HepG2 (cell line): ENCODE measurements around the gene ZFPM1. TPM values are rescaled to one million over a fixed set of nuclear protein-coding genes. Genes with fewer than 3 reads are reported as not detected.

ENCODE experiments used
- ARID2 ChIP-seq: sonication (generic); formaldehyde crosslinking; IDR thresholded peaks from 2 replicates; pipeline ENCODE4 v1.8.1; 2022; ENCODE audit warnings: mild to moderate bottlenecking, missing genetic modification reagents, borderline replicate concordance
- IRX3 ChIP-seq: sonication (generic); formaldehyde crosslinking; IDR thresholded peaks from 2 replicates; pipeline ENCODE4 v1.8.1; 2023; ENCODE audit warnings: mild to moderate bottlenecking, low read depth, missing genetic modification reagents, borderline replicate concordance
- KDM4B ChIP-seq: sonication (generic); formaldehyde crosslinking; IDR thresholded peaks from 2 replicates; pipeline ENCODE4 v1.4.0; 2020; ENCODE audit warnings: missing genetic modification reagents
- PHB2 ChIP-seq: fragments of 450-650 bp; IDR thresholded peaks from 2 replicates; pipeline ENCODE4 v1.6.1; 2018; ENCODE audit not compliant: partially characterized antibody
- RELA ChIP-seq: sonication (generic); formaldehyde crosslinking; IDR thresholded peaks from 2 replicates; pipeline ENCODE4 v1.4.0; 2020; ENCODE audit warnings: missing genetic modification reagents
- UBTF ChIP-seq: sonication (generic); formaldehyde crosslinking; IDR thresholded peaks from 2 replicates; pipeline ENCODE4 v1.4.0; 2020; ENCODE audit warnings: mild to moderate bottlenecking, missing genetic modification reagents
- ZBTB33 ChIP-seq: sonication (generic); formaldehyde crosslinking; IDR thresholded peaks from 2 replicates; pipeline ENCODE4 v1.4.0; 2020; ENCODE audit warnings: missing genetic modification reagents
- ZGPAT ChIP-seq: IDR thresholded peaks from 2 replicates; pipeline ENCODE4 v1.6.1; 2016; ENCODE audit warnings: mild to moderate bottlenecking
- ZKSCAN8 ChIP-seq: IDR thresholded peaks from 2 replicates; pipeline ENCODE4 v1.6.1; 2016; ENCODE audit warnings: borderline replicate concordance, missing genetic modification reagents, missing compliant biosample characterization
- ZMAT3 ChIP-seq: sonication (generic); formaldehyde crosslinking; conservative IDR thresholded peaks from 2 replicates; pipeline ENCODE4 v1.7.0; 2021; ENCODE audit warnings: missing genetic modification reagents
- ZNF12 ChIP-seq: sonication (generic); formaldehyde crosslinking; IDR thresholded peaks from 2 replicates; pipeline ENCODE4 v1.5.0; 2020; ENCODE audit warnings: missing genetic modification reagents
- ZNF17 ChIP-seq: sonication (generic); formaldehyde crosslinking; IDR thresholded peaks from 2 replicates; pipeline ENCODE4 v1.5.0; 2020; ENCODE audit warnings: mild to moderate bottlenecking, missing genetic modification reagents
- ZNF33B ChIP-seq: sonication (generic); formaldehyde crosslinking; IDR thresholded peaks from 2 replicates; pipeline ENCODE4 v1.5.1; 2020; ENCODE audit warnings: mild to moderate bottlenecking, missing genetic modification reagents
- ZNF501 ChIP-seq: sonication (generic); formaldehyde crosslinking; IDR thresholded peaks from 2 replicates; pipeline ENCODE4 v1.5.1; 2020; ENCODE audit warnings: mild to moderate bottlenecking, moderate library complexity, missing genetic modification reagents
- ZNF598 ChIP-seq: sonication (generic); formaldehyde crosslinking; IDR thresholded peaks from 2 replicates; pipeline ENCODE4 v1.5.1; 2020; ENCODE audit warnings: mild to moderate bottlenecking, missing genetic modification reagents, borderline replicate concordance
- ZNF614 ChIP-seq: IDR thresholded peaks from 2 replicates; pipeline ENCODE4 v1.6.1; 2018; ENCODE audit warnings: missing biosample characterization, missing genetic modification reagents, inconsistent platforms, borderline replicate concordance
- ZNF746 ChIP-seq: sonication (generic); formaldehyde crosslinking; IDR thresholded peaks from 2 replicates; pipeline ENCODE4 v1.8.0; 2022; ENCODE audit warnings: mild to moderate bottlenecking, missing genetic modification reagents
- ZNF782 ChIP-seq: sonication (generic); formaldehyde crosslinking; IDR thresholded peaks from 2 replicates; pipeline ENCODE4 v1.4.0; 2020; ENCODE audit warnings: missing genetic modification reagents, mild to moderate bottlenecking, borderline replicate concordance
- polyA plus RNA-seq, 8 experiments: library from polyadenylated mRNA; depleted of rRNA in 3 of 8; stranded (reverse) in 7 of 8; unstranded in 1 of 8; fragments of >200 nt; fragmentation: Illumina TruSeq in 4 of 8; extraction: Trizol in 4 of 8; gene quantifications; 2 replicates each; pipeline versions ENCODE4 v1.2.1 to v1.2.3, GENCODE V29; 2011 to 2016; ENCODE audit warnings: low read depth in 4 of 8, missing spikeins in 1 of 8, mixed read lengths in 1 of 8; ENCODE audit not compliant: insufficient read depth in 1 of 8
- total RNA-seq, 5 experiments: library from RNA; depleted of rRNA; stranded (reverse); fragments of >200 nt; fragmentation: Illumina TruSeq; extraction: Trizol; gene quantifications; 2 replicates each; pipeline ENCODE4 v1.2.3, GENCODE V29; 2016; ENCODE audit warnings: low read depth in 1 of 5
- TF ChIP-seq, protein P1 (sequence below): sonication (generic); formaldehyde crosslinking; IDR thresholded peaks from 2 replicates; pipeline ENCODE4 v1.5.0; 2020; ENCODE audit warnings: missing genetic modification reagents
- TF ChIP-seq, protein P2 (sequence below): fragments of 450-650 bp; IDR thresholded peaks from 2 replicates; pipeline ENCODE4 v1.6.1; 2016
- TF ChIP-seq, protein P3 (sequence below): sonication (generic); formaldehyde crosslinking; IDR thresholded peaks from 2 replicates; pipeline ENCODE4 v1.8.0; 2022; ENCODE audit warnings: mild to moderate bottlenecking, missing genetic modification reagents, moderate library complexity
- TF ChIP-seq, protein P4 (sequence below): sonication (generic); formaldehyde crosslinking; IDR thresholded peaks from 2 replicates; pipeline ENCODE4 v1.4.0; 2020; ENCODE audit warnings: missing genetic modification reagents

Gene ZFPM1
- total and polyA plus RNA-seq, 2 of the 13 experiments (the other 11 are each of a cell fraction or from before 2014, with no cell fraction given), result 1.3 to 3.8 TPM

- TF ChIP-seq UBTF (CRISPR knock-in tag) (no peak), ZNF501 (CRISPR knock-in tag) (no peak; the same call in 1 of the 2 replicates), ZNF614 (CRISPR knock-in tag) (no peak), ZMAT3 (CRISPR knock-in tag) (0 out of 2 replicates have a peak, but pooled peaks have one; percentile 5), ZNF12 (no peak), ZNF782 (CRISPR knock-in tag) (peak; percentile 83; the same call in 1 of the 2 replicates), PHB2 (no peak), ARID2 (CRISPR knock-in tag) (no peak), RELA (CRISPR knock-in tag) (0 out of 2 replicates have a peak, but pooled peaks have one; percentile 24), ZNF598 (no peak), ZNF17 (CRISPR knock-in tag) (no peak), ZBTB33 (CRISPR knock-in tag) (no peak), ZGPAT (CRISPR knock-in tag) (peak; percentile 33; the same call in 1 of the 2 replicates), ZNF746 (CRISPR knock-in tag) (0 out of 2 replicates have a peak, but pooled peaks have one; percentile 10), ZNF33B (CRISPR knock-in tag) (no peak), ZKSCAN8 (no peak), IRX3 (CRISPR knock-in tag) (no peak), KDM4B (CRISPR knock-in tag) (no peak)
- TF ChIP-seq, protein P1, sequence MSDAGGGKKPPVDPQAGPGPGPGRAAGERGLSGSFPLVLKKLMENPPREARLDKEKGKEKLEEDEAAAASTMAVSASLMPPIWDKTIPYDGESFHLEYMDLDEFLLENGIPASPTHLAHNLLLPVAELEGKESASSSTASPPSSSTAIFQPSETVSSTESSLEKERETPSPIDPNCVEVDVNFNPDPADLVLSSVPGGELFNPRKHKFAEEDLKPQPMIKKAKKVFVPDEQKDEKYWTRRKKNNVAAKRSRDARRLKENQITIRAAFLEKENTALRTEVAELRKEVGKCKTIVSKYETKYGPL (CRISPR knock-in tag), result no peak
- TF ChIP-seq, protein P2, sequence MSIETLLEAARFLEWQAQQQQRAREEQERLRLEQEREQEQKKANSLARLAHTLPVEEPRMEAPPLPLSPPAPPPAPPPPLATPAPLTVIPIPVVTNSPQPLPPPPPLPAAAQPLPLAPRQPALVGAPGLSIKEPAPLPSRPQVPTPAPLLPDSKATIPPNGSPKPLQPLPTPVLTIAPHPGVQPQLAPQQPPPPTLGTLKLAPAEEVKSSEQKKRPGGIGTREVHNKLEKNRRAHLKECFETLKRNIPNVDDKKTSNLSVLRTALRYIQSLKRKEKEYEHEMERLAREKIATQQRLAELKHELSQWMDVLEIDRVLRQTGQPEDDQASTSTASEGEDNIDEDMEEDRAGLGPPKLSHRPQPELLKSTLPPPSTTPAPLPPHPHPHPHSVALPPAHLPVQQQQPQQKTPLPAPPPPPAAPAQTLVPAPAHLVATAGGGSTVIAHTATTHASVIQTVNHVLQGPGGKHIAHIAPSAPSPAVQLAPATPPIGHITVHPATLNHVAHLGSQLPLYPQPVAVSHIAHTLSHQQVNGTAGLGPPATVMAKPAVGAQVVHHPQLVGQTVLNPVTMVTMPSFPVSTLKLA, result no peak
- TF ChIP-seq, protein P3, sequence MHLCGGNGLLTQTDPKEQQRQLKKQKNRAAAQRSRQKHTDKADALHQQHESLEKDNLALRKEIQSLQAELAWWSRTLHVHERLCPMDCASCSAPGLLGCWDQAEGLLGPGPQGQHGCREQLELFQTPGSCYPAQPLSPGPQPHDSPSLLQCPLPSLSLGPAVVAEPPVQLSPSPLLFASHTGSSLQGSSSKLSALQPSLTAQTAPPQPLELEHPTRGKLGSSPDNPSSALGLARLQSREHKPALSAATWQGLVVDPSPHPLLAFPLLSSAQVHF (CRISPR knock-in tag), result peak; percentile 71
- TF ChIP-seq, protein P4, sequence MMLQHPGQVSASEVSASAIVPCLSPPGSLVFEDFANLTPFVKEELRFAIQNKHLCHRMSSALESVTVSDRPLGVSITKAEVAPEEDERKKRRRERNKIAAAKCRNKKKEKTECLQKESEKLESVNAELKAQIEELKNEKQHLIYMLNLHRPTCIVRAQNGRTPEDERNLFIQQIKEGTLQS (CRISPR knock-in tag), result peak; percentile 4; the same call in 1 of the 2 replicates
These were observed 116.5 kb downstream of the ZFPM1 start (continued) for GRCh38 chr16:88569614-88569984.
